NCI-H2107 treated with DMSO at 0.1 percent for 48 hours (cell line): ENCODE data around the gene JARID2.

ENCODE experiments used
- DNase-seq: peaks from one replicate; lab custom pipeline; 2025; ENCODE audit not compliant: unreplicated experiment; lab: John Stamatoyannopoulos, UW

JARID2 gene

GRCh38 chr6:15481390-15482291 is 235.8 kb downstream of the JARID2 start:
- no peak for DNase-seq

- DNase-seq: no peak
These were observed 237.2 kb downstream of the JARID2 start for GRCh38 chr6:15483060-15483459.

- no peak for DNase-seq
These were observed 238.3 kb downstream of the JARID2 start for GRCh38 chr6:15484140-15484539.

- DNase-seq: no peak
These were observed 239.0 kb downstream of the JARID2 start for GRCh38 chr6:15484821-15485220.

GRCh38 chr6:15485936-15486335 is 240.1 kb downstream of the JARID2 start:
- DNase-seq: no peak

GRCh38 chr6:15487262-15487661 is 241.4 kb downstream of the JARID2 start:
- DNase-seq: no peak

- DNase-seq: no peak
These were observed 243.5 kb downstream of the JARID2 start for GRCh38 chr6:15489261-15489962.

GRCh38 chr6:15490242-15491100 is 244.6 kb downstream of the JARID2 start:
- DNase-seq: no peak

GRCh38 chr6:15491255-15491985 is 245.6 kb downstream of the JARID2 start:
- no peak for DNase-seq

GRCh38 chr6:15491986-15492269 is 246.1 kb downstream of the JARID2 start:
- no peak for DNase-seq

- DNase-seq: no peak
These were observed 247.7 kb downstream of the JARID2 start for GRCh38 chr6:15493437-15494168.

GRCh38 chr6:15495375-15495901 is 249.6 kb downstream of the JARID2 start:
- DNase-seq: no peak

GRCh38 chr6:15496345-15497131 is 250.7 kb downstream of the JARID2 start:
- no peak for DNase-seq

- DNase-seq: no peak
These were observed 252.8 kb downstream of the JARID2 start for GRCh38 chr6:15498640-15499039.

GRCh38 chr6:15499125-15499524 is 253.3 kb downstream of the JARID2 start:
- DNase-seq: no peak

GRCh38 chr6:15499591-15499990 is 253.7 kb downstream of the JARID2 start:
- no peak for DNase-seq

- DNase-seq: no peak
These were observed 254.3 kb downstream of the JARID2 start for GRCh38 chr6:15500078-15500740.
